GM18951 (cell line): ENCODE measurements around the gene MAGEB2.

Experiments
- POLR2A ChIP-seq: IDR thresholded peaks from 4 replicates; pipeline ENCODE4 v1.6.1; 2011; ENCODE audit warnings: mild to moderate bottlenecking; ENCODE audit not compliant: insufficient read length, insufficient read depth; ENCODE audit errors: extremely low read depth
- in situ Hi-C: fragments of 300-500 bp; cut with MboI; formaldehyde crosslinking; loops from one replicate; pipeline ENCODE4 v1.12.0; 2022; ENCODE audit warnings: low sequenced_read_pairs, mixed read lengths, inconsistent platforms; ENCODE audit not compliant: unreplicated experiment

The MAGEB2 gene

DNA sequence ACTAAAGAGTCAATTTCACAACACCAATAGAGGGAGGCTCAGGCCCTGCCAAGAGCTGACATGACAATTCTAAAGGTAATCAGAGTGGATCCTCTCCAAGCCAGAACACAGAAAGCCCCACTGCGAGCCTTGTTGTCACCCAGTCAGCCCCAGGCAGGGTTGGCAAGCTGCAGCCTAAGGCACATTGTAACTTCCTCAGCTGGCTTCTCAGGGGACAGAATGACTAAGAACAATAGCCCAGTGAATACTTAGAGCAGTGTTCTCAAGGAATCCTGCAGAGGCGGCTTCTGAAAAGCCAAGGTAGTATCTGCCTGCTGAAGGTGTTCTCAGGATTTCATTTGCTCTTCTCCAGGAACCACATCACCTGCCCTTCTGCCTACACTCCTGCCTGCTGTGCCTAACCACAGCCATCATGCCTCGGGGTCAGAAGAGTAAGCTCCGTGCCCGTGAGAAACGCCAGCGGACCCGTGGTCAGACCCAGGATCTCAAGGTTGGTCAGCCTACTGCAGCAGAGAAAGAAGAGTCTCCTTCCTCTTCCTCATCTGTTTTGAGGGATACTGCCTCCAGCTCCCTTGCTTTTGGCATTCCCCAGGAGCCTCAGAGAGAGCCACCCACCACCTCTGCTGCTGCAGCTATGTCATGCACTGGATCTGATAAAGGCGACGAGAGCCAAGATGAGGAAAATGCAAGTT is 26.5 kb downstream of the MAGEB2 start, which contains the start of gene MAGEB4:
Gene MAGEB4 (plus strand): TSS at position 277 of the 692 bp plus-strand sequence. CDS start 136 bp downstream, at position 413.
- TF ChIP-seq POLR2A = no peak
- in situ Hi-C loops = no loop called here

DNA sequence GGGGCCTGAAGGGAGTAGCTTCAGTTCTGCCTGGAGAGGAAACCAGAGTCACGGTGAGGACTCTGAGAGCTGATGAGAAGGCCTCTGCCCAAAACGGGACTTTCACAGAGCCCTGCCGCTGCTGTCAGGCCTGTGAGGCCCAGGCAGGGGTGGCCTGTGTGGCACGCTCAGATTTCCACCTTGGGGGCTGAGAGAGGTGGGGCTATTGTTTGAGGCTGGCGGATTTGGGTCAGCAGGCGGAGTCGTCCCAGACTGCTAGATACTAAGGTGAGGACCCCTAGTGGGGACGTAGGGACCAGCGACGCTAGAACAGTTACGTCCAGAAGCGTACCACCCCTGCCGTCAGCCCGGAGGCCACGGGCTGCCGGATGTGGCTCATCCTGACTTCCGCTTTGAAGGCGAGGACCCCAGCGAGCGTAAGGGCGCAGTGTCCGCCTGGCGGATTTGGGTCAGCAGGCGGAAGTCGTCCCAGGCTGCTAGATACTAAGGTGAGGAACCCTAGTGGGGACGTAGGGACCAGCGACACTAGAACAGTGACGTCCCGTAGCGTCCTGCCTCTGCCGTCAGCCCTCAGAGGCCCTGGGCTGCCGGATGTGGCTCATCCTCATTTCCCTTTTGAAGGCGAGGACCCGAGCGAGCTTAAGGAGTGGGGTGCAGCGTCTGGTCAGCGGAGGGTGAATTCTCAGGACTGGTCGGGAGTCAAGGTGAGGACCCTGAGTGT is 31.6 kb downstream of the MAGEB2 start, which contains the start of gene MAGEB1:
Gene MAGEB1 (plus strand): TSS at position 378 of the 721 bp plus-strand sequence. CDS start 3,348 bp downstream, outside the sequence.
- in situ Hi-C loops = no loop called here

DNA sequence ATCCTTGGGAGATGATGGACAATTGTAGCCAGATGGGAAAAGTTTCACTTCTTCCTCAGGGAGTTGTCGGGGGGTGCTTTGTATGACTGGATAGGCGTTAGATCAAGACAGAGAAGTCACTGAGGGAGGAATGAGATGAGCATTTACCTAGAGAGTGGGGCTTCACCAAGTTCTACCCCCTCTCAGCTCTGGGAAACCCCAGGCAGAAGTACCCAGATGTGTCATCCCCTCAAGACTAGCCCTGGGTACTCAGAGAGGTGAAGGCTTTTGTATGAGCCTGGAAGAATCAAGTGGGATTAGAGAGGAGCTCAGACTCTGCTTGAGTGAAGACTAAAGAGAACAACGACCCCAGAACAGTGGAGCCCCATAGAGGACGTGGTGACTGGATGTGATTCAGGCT is 33.5 kb downstream of the MAGEB2 start:
- in situ Hi-C loops = no loop called here
- no peak for TF ChIP-seq POLR2A

More for the DNA sequence above, 31.6 kb downstream of the MAGEB2 start, which contains the start of gene MAGEB1:
- TF ChIP-seq POLR2A = no peak

DNA sequence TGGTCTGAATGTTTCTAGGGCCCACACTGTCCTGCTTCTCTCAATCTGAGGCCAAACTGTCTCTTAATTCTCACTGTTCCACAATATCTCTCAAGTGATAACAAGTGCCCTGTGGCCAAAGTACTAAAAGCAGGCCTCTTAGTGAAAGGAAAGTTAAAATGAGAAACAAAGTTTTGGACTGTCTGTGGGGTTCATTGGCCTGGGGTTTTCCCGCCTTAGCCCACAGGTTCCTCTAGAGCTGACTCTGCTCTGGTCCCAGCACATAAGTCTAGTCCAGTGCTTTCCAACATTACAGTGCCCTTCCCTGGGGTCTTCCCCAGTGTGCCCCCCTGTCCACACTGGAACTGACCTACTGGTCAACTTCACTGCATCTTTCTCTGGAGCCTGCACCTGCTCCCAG is 37.9 kb downstream of the MAGEB2 start:
- no peak for TF ChIP-seq POLR2A
- in situ Hi-C loops = no loop called here

DNA sequence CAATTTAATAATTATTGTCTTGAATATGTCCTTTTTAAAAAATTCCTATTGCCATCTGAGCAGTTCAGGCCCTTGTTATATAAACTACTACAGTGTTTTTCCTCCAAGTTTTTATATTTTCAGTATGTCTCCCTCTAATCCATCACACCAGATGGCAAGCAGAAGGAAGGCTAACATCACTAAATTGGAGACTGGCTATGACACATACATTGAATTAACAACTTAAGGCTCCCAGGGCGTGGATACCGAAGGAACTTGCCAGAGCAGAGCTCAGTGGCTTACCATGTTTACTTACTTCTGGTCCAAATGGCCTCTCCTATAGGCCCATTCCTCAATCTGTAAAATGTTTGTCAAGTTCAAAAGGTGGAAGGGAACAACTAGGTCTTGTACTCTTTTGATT is 44.6 kb downstream of the MAGEB2 start:
- no peak for TF ChIP-seq POLR2A
- in situ Hi-C loops = no loop called here

DNA sequence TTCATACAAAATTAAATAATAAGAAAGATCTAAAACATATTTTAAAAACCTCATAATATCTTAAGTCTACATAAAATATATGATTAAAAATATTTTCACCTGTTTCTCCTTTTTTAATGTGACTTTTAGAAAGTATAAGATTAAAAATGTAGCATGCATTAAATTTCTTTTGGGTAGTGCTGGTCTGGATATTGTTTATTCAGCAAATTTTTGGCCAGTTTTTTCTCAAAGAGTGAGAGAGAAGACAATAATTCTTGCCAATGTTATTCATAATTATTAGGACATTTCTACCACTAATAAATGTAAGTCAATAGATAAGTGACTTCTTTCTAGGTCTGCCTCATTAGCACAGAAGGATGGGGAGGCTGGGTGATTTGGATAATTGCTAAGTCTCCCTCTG is 45.6 kb downstream of the MAGEB2 start:
- no peak for TF ChIP-seq POLR2A
- in situ Hi-C loops = no loop called here

DNA sequence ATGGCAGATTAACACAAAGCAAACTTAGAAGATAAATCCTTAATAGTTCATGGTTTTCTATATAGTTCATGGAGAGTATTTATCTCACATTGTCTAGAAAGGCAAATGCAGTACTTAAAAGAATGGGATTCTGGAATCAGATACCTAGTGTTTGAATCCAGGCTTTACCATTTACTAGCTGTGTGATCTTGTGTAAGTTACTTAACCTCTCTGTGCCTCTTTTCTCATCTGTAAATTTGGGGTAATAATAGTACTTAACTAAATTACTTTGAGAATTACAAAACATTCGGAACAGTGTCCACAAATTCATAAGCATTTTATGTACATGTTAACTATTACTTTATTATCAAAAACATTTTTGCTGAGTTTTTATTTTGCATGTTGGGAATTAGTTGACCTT is 47.4 kb downstream of the MAGEB2 start:
- in situ Hi-C loops = no loop called here
- no peak for TF ChIP-seq POLR2A
